IPS-NIHi7 (cell line): Measurements from ENCODE around the gene ACVR1C.

Experiments
- DNase-seq: peaks from one replicate; pipeline ENCODE4 v3.0.0; 2012; ENCODE audit warnings: mixed read lengths; ENCODE audit errors: extremely low spot score

Gene ACVR1C

DNA sequence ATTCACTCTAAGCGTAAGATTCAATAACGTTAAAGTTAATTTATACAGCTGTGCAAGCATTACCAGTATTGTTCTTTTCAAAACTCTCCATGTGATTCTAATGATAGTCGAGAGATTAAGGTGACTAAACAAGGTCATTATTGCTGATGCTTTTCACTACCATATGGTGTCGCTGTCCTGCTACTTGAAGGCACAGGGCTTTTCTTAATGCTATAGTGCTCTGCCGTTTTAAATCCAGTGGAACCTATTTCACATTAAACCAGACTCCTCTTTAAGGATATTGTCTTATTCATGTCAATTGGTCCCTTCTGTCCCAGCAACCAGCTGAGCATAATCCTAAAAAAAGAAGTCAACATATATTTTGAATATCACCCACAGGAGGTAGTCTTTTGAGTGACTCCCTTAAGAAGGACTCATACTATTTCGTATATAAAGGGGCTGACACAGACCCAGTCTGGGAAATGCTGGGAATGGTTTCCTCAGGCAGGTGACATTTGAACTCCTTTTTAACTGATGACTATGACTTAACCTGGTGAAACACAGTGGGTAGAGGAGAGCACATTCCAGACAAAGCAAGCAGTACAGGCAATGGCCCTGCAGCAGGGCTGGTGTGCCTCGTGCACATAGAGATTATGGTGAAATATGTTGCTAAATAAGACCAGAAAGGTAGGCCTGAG is 130.9 kb downstream of the ACVR1C start:
- DNase-seq, result peak; percentile 55

- peak; percentile 76 for DNase-seq
These were observed 136.4 kb downstream of the ACVR1C start for GRCh38 chr2:157492189-157492773.

DNA sequence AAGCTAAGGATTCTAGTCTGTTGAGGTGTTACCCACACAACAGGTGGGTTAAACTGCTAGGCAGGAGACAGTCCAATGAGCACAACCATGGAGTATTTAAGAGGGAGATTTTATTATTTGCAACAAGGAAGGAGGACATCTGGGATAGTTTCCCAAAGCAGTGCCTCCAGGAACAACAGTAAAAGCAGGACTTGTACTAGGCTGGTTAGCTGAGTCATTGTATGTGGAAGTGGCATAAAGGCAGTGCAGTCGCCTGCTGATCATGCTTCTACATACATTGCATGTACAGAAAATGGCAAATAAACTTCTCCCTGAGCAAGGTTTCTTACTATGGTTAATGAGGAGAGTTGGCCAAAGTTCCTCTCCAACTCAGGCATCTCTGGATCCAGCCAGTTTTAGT is 138.7 kb downstream of the ACVR1C start:
- no peak for DNase-seq

- no peak for DNase-seq
These were observed 139.8 kb downstream of the ACVR1C start for GRCh38 chr2:157488877-157489276.

GRCh38 chr2:157487747-157488146 is 140.9 kb downstream of the ACVR1C start:
- DNase-seq, result no peak

DNA sequence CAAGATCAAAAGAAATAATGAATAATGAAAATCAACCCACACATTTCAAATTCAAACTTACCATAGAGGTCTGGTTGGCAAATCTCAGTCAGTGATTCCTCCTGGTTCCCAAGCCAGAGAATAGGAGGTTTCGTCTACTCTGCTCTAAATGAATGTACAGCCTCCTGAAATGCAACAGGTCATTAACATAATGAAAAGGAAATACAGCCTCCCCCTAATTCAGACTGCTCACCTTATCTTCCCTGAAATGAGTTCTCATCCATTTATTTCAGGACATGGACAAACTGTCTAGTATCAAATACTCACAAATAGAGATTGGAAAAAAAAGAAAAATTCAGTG is 141.4 kb downstream of the ACVR1C start:
- no peak for DNase-seq

GRCh38 chr2:157486596-157487270 is 141.9 kb downstream of the ACVR1C start:
- DNase-seq, result no peak

- no peak for DNase-seq
These were observed 148.3 kb downstream of the ACVR1C start for GRCh38 chr2:157480182-157480961.

DNA sequence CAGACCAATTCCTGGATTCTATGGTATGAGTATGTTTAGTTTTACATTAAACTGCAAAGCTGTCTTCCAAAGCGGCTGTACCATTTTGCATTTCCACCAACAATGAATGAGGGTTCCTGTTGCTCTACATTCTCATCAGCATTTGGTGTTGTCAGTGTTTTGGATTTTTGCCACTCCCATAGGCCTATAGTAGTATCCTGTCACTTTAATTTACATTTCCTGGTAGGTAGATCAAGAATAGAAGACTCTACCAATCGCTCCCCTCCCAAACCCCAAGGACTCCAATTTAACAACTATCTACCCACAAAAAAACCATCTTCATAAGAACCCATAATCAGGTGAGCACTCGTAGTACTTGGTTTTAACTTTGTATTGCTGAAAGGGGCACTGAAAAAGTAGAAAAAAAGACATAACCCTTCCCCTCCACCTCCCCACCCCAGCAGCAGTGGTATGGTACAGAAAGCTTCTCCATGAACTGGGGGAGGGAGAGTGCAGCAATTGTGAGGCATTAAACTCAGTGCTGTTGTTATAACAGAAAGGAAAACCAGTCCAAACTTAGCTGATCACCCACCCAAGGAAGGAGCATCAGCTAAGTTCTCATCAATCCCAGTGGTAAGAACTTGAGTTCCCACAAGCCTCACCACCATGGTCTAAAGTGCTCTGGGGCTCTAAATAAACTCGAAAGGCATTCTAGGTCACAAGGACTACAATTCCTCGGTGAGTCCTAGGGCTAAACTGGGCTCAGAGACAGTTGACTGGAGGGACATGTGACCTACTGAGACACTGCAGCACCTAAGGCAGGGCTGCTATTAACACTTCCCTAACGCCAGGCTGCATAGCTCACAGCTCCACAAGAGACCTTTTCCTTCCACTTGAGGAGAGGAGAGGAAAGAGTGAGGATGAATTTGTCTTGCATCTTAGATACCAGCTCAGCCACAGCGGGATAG is 149.3 kb downstream of the ACVR1C start:
- no peak for DNase-seq

- DNase-seq, result no peak
These were observed 150.7 kb downstream of the ACVR1C start for GRCh38 chr2:157477919-157478318.

DNA sequence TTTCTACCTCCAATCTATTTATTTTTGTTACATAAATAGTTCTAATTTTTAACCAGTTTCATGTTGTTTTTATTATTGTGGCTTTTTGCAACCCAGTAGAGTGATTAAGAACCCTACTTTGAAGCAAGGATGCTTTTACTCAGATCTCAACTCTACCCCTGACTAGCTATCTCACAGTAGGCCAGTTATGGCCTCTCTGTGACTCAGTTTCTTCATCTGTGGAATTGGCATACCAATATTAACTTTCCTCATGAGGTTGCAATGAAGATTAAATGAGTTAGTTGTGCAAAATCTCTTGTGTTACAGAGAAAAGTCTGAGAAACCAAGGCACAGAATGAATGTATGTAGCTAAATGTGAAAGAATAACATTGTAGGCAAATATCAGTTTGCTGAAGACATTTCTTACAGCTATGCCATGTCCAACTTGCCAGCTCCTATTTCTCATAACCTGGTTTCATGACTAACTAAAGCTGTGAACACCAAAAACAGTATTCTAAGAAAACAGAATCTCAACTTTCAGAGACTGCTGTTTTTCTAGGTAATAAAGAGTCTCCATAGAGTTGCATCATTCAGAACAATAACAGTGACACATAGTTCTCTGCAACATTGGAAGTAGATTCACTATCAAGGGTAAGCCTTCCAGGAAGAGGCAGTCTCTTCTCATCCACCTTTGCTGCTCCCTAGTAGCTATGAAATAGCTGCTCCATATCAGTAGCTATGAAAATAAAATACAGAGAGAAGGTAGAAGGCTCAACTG is 151.5 kb downstream of the ACVR1C start:
- DNase-seq, result no peak
